HepG2 (cell line): ENCODE data around the gene NR1H2. TPM values are rescaled to one million over a fixed set of nuclear protein-coding genes. Genes with fewer than 3 reads are reported as not detected.

Experiments
- CHD2 ChIP-seq: IDR thresholded peaks from 2 replicates; pipeline ENCODE4 v1.6.1; 2011; ENCODE audit warnings: low read depth, low read length, improper control_type of control experiment
- IRX3 ChIP-seq: sonication (generic); formaldehyde crosslinking; IDR thresholded peaks from 2 replicates; pipeline ENCODE4 v1.8.1; 2023; ENCODE audit warnings: mild to moderate bottlenecking, low read depth, missing genetic modification reagents, borderline replicate concordance
- KDM5A ChIP-seq: fragments of 200-600 bp; sonication (generic); IDR thresholded peaks from 2 replicates; pipeline ENCODE4 v1.7.0; 2018; ENCODE audit warnings: antibody characterized with exemption, mild to moderate bottlenecking, low read length, borderline replicate concordance
- MIXL1 ChIP-seq: IDR thresholded peaks from 2 replicates; pipeline ENCODE4 v1.6.1; 2016
- NR2F6 ChIP-seq, 2 experiments: IDR thresholded peaks; 2 replicates each; pipeline ENCODE4 v1.6.1; 2016; ENCODE audit warnings: antibody characterized with exemption in 1 of 2, mild to moderate bottlenecking in 1 of 2
- PHF5A ChIP-seq: IDR thresholded peaks from one replicate; pipeline ENCODE4 v1.6.1; 2018; ENCODE audit warnings: low read depth, missing genetic modification reagents; ENCODE audit not compliant: unreplicated experiment
- RFX3 ChIP-seq: IDR thresholded peaks from 2 replicates; pipeline ENCODE4 v1.6.1; 2016; ENCODE audit warnings: missing biosample characterization, missing genetic modification reagents
- SIN3A ChIP-seq: IDR thresholded peaks from 2 replicates; pipeline ENCODE4 v1.6.1; 2011; ENCODE audit warnings: low read depth, mild to moderate bottlenecking, control low read depth, low read length, borderline replicate concordance
- SP140L ChIP-seq: sonication (generic); formaldehyde crosslinking; IDR thresholded peaks from 2 replicates; pipeline ENCODE4 v1.4.0; 2020; ENCODE audit warnings: missing genetic modification reagents, borderline replicate concordance
- TARDBP ChIP-seq: sonication (generic); formaldehyde crosslinking; IDR thresholded peaks from 2 replicates; pipeline ENCODE4 v1.8.0; 2022; ENCODE audit warnings: mild to moderate bottlenecking, missing genetic modification reagents
- U2AF1 ChIP-seq: fragments of 200-400 bp; formaldehyde crosslinking; optimal IDR thresholded peaks from 2 replicates; pipeline ENCODE3; 2017; ENCODE audit warnings: mild to moderate bottlenecking, low read depth, low read length
- ZFX ChIP-seq: sonication (generic); formaldehyde crosslinking; IDR thresholded peaks from 2 replicates; pipeline ENCODE4 v1.4.0; 2020; ENCODE audit warnings: mild to moderate bottlenecking, low read depth, missing genetic modification reagents, moderate library complexity
- ZMYM3 ChIP-seq: sonication (generic); formaldehyde crosslinking; IDR thresholded peaks from 2 replicates; pipeline ENCODE4 v1.5.1; 2020; ENCODE audit warnings: mild to moderate bottlenecking, missing genetic modification reagents
- ZNF451 ChIP-seq: sonication (generic); formaldehyde crosslinking; IDR thresholded peaks from 2 replicates; pipeline ENCODE4 v1.5.0; 2020; ENCODE audit warnings: mild to moderate bottlenecking, missing genetic modification reagents
- ZNF629 ChIP-seq: sonication (generic); formaldehyde crosslinking; conservative IDR thresholded peaks from 2 replicates; pipeline ENCODE4 v1.5.0; 2020; ENCODE audit warnings: missing genetic modification reagents
- ZNF687 ChIP-seq: sonication (generic); formaldehyde crosslinking; IDR thresholded peaks from 2 replicates; pipeline ENCODE4 v1.5.1; 2020; ENCODE audit warnings: mild to moderate bottlenecking, missing genetic modification reagents, moderate library complexity
- polyA plus RNA-seq, 8 experiments: library from polyadenylated mRNA; depleted of rRNA in 3 of 8; stranded (reverse) in 7 of 8; unstranded in 1 of 8; fragments of >200 nt; fragmentation: Illumina TruSeq in 4 of 8; extraction: Trizol in 4 of 8; gene quantifications; 2 replicates each; pipeline versions ENCODE4 v1.2.1 to v1.2.3, GENCODE V29; 2011 to 2016; ENCODE audit warnings: low read depth in 4 of 8, missing spikeins in 1 of 8, mixed read lengths in 1 of 8; ENCODE audit not compliant: insufficient read depth in 1 of 8
- total RNA-seq, 5 experiments: library from RNA; depleted of rRNA; stranded (reverse); fragments of >200 nt; fragmentation: Illumina TruSeq; extraction: Trizol; gene quantifications; 2 replicates each; pipeline ENCODE4 v1.2.3, GENCODE V29; 2016; ENCODE audit warnings: low read depth in 1 of 5
- TF ChIP-seq, protein P1 (sequence below): sonication (generic); formaldehyde crosslinking; IDR thresholded peaks from 2 replicates; pipeline ENCODE4 v1.4.0; 2020; ENCODE audit warnings: missing genetic modification reagents, borderline replicate concordance
- TF ChIP-seq, protein P2 (sequence below): sonication (generic); formaldehyde crosslinking; IDR thresholded peaks from 2 replicates; pipeline ENCODE4 v1.8.0; 2023; ENCODE audit warnings: mild to moderate bottlenecking, missing genetic modification reagents
- TF ChIP-seq, protein P3 (sequence below): sonication (generic); formaldehyde crosslinking; IDR thresholded peaks from 2 replicates; pipeline ENCODE4 v1.4.0; 2020; ENCODE audit warnings: missing genetic modification reagents

The NR1H2 gene
- total and polyA plus RNA-seq, 2 of the 13 experiments (the other 11 are each of a cell fraction or from before 2014, with no cell fraction given): 10.3 to 13.5 TPM

- TF ChIP-seq ZNF687 (CRISPR knock-in tag): peak; percentile 85
- TF ChIP-seq ZNF451: peak; percentile 52; the same call in 1 of the 2 replicates
- TF ChIP-seq MIXL1: peak; percentile 73; the same call in 1 of the 2 replicates
- no peak for TF ChIP-seq NR2F6 (IDR thresholded peaks at IDR 0.05)
- peak; percentile 30; the same call in 1 of the 2 replicates for TF ChIP-seq NR2F6 (CRISPR knock-in tag; IDR thresholded peaks at IDR 0.05)
- 0 out of 2 replicates have a peak, but pooled peaks have one; percentile 68 for TF ChIP-seq SIN3A
- TF ChIP-seq PHF5A (CRISPR knock-in tag): peak; percentile 63
- TF ChIP-seq U2AF1: peak; percentile 77
- TF ChIP-seq ZNF629 (CRISPR knock-in tag): peak; percentile 86
- peak; percentile 95 for TF ChIP-seq KDM5A
- TF ChIP-seq, protein P1, sequence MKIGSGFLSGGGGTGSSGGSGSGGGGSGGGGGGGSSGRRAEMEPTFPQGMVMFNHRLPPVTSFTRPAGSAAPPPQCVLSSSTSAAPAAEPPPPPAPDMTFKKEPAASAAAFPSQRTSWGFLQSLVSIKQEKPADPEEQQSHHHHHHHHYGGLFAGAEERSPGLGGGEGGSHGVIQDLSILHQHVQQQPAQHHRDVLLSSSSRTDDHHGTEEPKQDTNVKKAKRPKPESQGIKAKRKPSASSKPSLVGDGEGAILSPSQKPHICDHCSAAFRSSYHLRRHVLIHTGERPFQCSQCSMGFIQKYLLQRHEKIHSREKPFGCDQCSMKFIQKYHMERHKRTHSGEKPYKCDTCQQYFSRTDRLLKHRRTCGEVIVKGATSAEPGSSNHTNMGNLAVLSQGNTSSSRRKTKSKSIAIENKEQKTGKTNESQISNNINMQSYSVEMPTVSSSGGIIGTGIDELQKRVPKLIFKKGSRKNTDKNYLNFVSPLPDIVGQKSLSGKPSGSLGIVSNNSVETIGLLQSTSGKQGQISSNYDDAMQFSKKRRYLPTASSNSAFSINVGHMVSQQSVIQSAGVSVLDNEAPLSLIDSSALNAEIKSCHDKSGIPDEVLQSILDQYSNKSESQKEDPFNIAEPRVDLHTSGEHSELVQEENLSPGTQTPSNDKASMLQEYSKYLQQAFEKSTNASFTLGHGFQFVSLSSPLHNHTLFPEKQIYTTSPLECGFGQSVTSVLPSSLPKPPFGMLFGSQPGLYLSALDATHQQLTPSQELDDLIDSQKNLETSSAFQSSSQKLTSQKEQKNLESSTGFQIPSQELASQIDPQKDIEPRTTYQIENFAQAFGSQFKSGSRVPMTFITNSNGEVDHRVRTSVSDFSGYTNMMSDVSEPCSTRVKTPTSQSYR (CRISPR knock-in tag): peak; percentile 15; the same call in 1 of the 2 replicates
- peak; percentile 90; the same call in 1 of the 2 replicates for TF ChIP-seq SP140L (CRISPR knock-in tag)
- TF ChIP-seq IRX3 (CRISPR knock-in tag): no peak
- TF ChIP-seq ZFX (CRISPR knock-in tag): peak; percentile 35; the same call in 1 of the 2 replicates
- peak; percentile 59; the same call in 1 of the 2 replicates for TF ChIP-seq CHD2
- TF ChIP-seq, protein P2, sequence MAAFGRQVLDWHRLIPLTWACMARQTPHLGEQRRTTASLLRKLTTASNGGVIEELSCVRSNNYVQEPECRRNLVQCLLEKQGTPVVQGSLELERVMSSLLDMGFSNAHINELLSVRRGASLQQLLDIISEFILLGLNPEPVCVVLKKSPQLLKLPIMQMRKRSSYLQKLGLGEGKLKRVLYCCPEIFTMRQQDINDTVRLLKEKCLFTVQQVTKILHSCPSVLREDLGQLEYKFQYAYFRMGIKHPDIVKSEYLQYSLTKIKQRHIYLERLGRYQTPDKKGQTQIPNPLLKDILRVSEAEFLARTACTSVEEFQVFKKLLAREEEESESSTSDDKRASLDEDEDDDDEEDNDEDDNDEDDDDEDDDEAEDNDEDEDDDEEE (CRISPR knock-in tag): peak; percentile 88; the same call in 1 of the 2 replicates
- TF ChIP-seq TARDBP: peak; percentile 44; the same call in 1 of the 2 replicates
- TF ChIP-seq, protein P3, sequence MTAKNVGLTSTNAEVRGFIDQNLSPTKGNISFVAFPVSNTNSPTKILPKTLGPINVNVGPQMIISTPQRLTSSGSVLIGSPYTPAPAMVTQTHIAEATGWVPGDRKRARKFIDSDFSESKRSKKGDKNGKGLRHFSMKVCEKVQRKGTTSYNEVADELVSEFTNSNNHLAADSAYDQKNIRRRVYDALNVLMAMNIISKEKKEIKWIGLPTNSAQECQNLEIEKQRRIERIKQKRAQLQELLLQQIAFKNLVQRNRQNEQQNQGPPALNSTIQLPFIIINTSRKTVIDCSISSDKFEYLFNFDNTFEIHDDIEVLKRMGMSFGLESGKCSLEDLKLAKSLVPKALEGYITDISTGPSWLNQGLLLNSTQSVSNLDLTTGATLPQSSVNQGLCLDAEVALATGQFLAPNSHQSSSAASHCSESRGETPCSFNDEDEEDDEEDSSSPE (CRISPR knock-in tag): peak; percentile 58; the same call in 1 of the 2 replicates
- 0 out of 2 replicates have a peak, but pooled peaks have one; percentile 35 for TF ChIP-seq RFX3
- TF ChIP-seq ZMYM3 (CRISPR knock-in tag): peak; percentile 62; the same call in 1 of the 2 replicates
Observed at GRCh38 chr19:50376166-50377050, at the start of gene NR1H2 (continued).
